HG03457 (cell line): Measurements from ENCODE around the gene ZNF740.

Source experiments
- ATAC-seq: cut with Tn5 transposase; IDR thresholded peaks from one replicate; pipeline ENCODE4 v1.9.1; 2021; ENCODE audit warnings: moderate number of reproducible peaks; ENCODE audit not compliant: unreplicated experiment

ZNF740 gene

DNA sequence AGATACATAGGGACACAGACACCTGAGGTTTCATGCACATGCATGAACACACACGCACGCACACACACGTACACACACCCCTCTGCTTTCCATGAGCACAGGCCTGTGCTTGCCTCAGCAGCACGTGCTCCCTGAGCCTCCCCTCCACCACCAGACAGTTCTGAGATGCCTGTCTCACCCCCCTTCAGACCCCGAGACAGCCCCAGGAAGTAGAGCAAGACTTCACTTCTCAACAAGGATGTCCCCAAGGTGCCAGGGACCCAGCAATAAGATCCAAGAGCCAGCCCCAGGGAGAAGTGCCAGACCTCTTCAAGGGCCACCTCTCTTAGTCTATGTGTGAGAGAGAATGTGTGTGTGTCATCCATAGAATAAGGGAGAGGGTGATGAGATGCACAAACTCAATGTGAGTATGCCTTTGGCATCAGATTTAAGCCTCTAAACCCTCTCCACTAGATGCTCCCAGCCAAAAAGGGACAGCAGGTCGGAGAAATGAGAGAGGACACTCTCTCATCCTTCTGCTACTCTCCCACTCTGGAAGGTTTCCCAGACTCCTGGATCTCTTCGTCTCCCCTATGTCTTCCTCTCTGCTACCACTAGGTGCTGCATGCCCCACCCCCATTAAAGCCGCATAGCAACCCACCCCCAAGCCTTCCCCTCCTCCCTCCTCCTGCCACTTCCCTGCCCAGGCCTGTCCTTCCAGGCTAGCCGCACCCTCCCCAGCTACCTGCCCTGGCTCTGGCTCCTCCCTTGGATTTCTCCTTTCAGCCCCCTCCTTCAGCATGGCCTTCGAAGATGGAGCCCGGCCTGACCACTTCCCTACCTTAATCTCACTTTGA, 43.8 kb downstream of the ZNF740 start:
- no peak for ATAC-seq

DNA sequence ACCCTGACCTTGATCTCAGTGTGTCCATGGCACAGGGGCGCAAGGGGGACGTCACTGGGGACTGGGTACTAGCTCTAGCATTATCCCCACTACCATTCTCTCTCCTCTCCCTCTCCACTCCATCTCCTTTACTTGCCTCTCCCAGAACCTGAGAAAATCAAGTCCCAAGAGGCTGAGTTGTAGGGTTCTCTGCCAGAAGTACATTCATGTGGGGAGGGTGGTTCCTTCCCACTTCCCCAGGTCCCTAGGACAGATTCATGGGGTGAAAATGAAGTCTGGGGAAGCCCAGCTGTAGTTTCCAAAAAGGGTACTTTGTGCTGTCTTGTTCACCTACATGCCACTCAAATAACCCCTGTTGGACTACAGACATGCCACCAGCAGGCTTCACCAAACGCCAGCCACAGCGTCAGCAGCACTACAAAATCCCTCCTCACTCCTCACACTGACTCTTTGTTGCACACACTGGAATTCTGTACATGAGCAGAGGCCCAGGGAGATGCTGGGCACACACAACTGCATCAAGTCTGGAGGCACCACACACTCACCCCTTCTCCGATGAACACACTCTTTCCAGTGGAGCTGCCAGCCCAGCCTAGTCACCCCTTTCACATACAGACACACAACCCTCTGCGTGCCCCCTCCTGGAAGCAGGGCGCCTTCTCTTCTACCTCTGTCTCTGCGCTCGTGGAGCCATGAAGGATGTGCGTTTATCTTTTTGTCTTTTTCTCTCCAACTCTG, 44.5 kb downstream of the ZNF740 start:
- no peak for ATAC-seq

DNA sequence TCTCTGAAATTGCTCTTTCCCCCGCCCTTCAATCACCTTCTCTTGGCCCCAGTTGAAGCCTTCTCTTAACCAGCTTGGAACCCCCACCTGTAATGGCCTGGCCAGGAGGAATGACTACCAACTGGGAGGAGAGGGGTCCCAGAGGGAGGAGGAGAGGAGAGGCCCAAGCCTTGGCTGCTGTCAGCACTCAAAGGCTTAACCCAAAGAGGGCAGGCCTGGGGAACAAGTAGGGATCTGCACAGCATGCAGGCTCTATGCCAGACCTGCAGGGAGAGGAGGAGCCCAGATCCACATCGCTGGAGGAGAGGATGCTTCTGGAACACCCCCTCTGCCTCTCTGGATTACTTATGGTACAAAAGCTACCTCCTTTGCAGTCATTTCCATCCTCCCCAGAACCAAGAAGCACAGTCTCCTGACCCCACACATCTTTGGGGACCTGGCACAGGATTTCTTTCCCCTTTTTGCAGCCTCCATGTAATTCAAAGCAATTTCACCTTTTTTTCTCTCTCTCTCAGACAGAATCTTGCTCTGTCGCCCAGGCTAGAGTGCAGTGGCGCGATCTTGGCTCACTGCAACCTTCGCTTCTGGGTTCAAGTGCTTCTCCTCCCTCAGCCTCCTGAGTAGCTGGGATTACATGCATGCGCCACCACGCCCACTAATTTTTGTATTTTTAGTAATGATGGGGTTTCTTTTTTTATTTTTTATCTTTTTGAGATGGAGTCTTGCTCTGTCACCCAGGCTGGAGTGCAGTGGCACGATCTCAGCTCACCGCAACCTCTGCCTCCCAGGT, 45.3 kb downstream of the ZNF740 start:
- ATAC-seq = no peak

DNA sequence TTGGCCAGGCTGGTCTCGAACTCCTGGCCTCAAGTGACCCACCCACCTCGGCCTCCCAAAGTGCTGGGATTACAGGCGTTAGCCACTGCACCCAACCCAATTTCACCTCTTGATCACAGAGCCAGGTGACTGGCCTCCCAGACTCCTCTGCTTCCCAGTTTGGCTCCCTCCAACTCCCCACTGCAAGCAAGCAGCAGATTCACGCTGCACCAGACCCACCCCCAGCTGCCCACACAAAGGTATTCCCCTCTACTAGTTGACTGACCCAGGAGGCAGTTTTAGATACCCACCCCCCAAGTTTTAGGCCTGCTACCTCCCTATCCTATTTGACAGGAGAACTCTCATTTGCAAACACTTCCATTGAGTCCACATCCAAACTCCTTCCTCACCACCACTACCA, 46.3 kb downstream of the ZNF740 start:
- ATAC-seq = no peak

DNA sequence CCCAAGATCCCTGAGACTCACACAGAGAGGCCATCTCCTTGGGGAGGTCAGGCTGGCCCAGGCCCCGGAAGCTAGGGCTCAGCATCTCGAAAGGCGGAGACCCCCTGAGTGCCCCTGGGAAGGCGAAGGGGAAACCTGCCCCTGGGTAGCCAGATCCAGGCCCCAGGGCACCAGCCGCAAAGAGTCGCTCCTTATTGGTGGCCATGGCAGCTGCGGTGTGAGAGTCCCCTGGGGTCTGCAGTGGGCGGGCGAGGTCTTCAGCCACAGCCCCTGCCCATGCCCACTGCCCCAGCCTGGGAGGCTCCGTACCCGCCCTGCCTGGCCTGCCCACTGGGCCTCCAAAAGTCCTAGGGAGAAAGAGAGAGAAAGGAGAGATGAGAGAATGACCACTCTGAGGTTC, 46.8 kb downstream of the ZNF740 start:
- ATAC-seq = no peak

DNA sequence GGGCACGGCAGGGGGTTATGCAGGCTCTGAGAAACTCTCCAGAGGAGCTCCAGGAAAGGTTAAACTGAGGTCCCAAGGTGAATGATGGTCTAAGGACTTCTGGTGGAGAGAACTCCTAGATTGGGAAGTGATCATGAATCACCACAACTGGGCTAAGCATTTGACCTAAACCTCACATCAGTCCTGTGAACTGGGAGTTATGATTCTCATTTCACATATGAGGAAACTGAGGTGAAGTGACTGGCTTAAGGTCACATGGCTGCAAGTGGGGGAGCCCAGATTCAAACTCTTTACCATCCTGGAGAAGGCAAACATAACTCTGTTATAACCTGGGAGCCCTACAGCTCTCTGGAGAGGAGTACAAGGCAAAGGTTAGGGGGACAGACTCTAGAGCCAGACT, 47.3 kb downstream of the ZNF740 start:
- no peak for ATAC-seq

DNA sequence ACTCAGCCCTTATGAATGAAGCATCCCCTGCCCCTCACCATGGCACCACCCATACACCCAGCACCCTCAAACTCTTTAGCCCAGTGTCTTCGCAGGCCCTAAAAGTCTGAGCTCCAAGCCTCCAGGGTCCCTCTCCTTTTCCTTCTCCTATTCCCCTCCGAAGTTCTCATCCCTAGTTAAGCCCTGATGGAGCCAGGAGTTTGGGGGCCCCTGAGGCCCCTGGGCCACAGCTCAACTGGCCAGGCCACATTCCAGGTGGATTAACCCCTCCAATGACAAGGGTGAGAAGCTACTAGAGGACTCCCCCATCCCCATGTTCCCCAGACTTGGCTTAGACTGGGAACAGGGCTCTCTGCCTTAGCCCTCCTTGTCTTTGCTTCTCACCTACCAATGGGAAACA, 48.9 kb downstream of the ZNF740 start:
- ATAC-seq = no peak

DNA sequence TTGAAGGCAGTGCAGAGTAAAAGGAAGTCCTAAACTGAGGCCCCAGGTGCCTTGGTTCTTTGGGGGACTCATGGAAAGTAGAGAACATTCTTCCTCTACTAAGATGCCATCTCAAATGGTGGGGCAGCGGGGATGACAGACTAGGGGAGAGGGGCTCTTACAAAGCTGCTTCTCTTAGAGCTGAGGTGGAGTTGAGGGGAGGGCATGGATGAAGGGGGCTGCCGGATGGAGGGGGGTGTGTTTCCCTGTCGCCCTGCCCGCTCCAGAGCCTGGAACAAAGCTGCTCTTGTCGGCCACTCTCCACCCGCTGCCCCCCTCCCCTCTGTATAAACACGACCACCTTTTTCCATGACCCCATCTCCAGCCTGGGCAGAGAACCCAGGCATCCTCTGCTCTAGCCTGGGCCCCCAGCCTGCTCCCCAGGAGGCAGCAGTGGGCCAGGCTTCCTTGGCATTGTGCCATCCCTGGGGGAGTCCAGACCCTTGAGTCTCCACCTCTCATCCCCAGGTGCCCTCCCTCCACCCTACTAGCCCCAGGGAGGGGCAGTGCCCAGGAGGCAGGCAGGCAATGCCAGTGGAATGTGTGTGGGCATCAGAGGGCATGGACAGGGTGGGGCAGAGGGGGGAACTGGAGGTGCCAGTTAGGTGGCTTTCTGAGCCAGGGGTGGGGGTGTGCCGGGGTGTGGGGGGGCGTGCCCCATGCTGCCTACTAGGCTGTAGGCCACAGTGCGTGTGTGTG, 49.8 kb downstream of the ZNF740 start:
- no peak for ATAC-seq

DNA sequence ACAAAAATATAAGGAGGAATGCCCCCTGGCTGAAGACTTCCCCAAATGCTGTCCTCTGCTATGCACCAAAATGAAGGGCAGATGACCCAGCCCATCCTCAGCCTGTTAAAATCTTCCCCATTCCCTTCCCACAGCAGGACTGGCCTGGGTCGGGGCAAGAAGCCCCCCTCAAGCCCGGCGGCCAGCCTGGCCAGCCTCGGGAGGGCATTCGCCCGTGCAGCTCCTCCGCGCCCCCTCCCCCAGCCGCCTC, 51.1 kb downstream of the ZNF740 start:
- ATAC-seq = no peak

DNA sequence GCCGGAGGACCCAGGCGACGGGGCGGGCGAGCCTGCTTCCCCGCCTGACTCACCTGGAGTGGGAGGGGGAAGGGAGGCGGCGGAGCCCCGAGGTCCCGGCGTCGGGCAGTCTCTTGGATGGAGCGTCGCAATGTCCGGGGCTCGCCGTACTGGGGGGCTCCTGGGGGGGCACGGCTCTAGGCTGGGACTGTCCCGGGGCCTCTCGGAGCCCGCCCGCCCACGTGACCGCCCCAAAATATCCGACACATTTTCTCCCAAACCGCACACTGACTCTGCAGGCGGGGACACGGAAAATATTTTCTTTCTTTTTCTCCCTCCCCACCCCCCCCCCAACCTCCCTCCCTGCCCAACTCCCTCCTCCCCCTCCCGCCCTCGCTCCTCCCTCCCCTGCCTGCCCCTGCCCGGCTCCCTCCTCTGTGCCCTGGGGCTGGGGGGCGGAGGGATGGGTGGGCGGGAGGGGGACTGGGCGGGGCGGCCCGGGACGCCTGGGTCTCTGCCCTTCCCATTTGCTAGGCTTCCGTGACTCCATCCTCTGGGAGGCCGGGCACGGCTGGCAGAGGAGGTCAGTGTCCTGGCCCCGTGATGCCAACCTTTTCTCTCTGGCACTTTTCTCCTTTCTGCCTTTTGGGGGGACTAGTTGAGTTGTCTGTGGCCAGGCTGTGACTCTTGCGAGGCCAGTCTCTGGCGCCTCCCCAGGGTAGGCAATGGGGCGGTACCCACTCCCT, 51.6 kb downstream of the ZNF740 start, which contains the start of gene RARG:
TSS of gene RARG (minus strand) at position 289 of the 725 bp plus-strand sequence. CDS start 4,664 bp downstream, outside the sequence.
- no peak for ATAC-seq

DNA sequence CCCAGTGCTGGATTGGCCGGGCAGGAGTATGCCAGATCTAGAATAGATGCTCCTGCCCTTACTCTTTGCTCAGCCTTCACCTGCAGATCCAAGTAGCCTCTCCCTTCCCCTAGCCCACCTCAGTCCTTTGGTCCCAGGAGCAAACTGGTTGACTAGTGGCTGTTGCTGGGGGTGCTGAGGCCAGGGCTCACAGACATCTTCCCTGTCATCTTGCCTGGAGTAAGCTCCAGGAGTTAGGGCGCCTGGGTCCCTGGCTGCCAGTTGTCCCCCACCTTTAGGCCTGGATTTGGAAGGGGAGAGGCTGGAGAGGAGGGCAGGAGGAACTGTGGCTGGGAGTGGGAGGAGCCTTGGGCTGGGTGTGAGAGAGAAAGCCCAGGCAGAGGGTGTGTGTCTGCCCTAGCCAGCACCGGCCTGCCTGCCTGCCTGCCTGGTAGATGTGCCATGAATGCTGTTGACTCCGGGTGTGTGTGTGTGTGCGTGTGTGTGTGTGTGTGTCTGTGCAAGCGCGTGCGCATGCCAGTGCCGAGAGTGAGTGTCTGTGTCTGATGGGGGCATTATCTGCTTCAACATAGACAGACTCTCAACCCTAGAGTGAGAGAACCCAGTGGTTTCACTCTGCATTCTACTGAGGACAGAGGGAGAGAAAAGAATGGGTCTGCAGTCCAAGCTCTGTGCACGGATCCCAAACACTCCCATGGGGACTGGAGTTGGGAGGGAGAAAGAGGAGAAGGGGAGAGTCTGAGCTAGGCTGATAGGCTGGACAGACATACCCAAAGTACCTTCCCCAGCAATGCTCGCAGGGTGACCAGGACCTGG, 52.3 kb downstream of the ZNF740 start:
- ATAC-seq = no peak

DNA sequence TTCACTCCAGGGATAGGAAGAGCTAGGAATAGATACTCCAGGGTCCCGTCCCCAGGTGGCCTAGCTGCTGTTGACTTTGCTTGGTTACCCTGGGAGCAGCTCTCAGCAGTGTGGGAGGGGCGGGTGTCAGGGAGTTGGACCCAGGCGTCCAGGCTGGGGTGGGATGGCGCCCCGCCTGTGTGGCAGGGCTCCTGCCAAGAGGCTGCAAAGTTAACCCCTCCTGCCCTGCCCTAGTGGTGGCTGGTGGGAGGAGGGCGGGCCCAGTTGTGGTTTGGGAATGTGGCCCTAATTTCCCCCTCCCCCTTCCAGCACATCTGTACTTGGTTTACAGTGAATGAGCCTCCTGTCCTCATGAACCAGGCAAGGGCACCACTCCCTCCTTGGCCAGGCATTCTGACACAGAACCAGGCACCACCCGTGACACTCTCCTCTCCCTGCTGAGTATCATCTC, 53.2 kb downstream of the ZNF740 start:
- no peak for ATAC-seq

DNA sequence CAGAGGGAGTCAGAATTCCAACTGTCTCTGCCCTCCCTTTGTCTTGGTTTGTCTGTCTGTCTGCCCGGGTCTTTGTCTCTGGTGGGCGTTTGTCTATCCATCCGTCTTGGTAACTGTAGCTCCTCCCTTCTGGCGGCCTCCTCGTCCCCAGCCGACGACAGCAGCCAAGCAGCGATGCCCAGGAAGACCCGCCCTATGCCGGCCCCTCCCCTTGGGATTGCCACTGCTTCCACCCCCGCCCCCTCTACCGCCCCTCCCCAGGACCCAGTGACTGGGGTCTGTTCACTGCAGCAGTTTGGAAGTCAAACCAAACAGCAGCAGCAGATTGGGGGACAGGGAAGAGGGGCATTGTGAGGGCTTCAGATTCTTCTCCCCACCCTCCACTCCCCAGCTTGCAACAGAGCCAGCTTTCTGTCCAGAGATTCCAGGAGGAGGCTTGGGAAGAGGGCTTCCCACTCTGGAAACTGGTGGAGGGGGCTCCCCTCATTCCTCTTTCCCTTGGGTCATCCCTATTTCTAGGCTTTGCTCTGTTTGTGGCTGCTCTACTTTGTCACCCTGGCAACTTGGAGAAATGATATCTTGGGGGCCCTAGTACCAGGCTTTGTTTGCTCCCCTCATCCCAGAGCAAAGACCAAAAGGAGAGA, 53.9 kb downstream of the ZNF740 start:
- no peak for ATAC-seq

DNA sequence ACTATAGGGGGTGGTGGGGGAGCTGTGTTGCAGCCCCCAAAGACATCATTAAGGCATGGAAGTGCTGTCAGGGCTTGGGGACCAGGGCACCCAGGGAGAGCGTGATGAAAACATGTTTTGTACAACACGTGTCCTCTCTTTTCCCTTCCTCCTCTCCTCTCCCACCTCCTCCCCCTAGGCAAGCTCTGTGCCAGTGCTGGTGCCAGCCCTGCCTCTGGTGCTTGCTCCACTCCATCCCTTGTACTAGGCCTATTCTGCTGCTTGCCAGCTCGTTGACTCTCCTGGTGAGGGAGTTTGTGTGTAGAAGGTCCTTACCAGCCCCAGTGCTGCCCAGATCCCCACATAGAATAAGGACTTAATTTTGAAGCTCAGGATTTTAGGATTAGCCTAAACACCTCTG, 54.6 kb downstream of the ZNF740 start:
- ATAC-seq = no peak

DNA sequence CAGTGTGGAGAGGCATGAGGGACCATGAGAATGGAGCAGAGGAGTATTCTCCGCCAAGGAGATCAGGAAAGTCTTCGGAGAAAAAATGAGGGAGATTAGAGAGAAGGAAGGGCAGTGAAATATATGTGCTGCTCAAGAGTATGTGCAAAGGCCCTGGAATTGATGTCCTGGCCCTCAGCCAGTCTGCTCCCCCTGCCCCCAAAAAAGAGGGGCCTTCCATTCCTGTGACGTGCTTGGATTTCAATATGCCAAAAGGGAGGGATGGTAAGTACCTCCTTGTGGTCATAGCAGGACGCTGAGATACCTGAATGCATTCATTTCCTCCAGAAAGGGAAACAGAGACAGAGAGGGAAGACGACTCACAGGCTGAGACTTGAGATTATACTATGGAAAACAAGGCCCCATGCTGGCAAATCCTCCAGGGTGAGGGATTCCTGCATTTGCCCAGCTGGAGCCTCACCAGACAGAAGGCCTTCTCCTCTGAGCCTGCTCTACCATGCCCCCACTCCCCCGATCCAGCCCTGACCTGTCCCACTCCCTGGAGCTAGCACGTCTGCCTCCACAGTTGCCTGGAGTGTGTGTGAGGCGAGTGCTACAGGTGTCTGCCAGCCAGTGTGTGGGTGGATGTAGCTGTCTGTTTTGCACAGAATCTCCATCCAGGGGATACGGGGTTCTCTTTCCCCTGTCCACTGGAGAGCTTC, 55.4 kb downstream of the ZNF740 start:
- ATAC-seq = no peak

DNA sequence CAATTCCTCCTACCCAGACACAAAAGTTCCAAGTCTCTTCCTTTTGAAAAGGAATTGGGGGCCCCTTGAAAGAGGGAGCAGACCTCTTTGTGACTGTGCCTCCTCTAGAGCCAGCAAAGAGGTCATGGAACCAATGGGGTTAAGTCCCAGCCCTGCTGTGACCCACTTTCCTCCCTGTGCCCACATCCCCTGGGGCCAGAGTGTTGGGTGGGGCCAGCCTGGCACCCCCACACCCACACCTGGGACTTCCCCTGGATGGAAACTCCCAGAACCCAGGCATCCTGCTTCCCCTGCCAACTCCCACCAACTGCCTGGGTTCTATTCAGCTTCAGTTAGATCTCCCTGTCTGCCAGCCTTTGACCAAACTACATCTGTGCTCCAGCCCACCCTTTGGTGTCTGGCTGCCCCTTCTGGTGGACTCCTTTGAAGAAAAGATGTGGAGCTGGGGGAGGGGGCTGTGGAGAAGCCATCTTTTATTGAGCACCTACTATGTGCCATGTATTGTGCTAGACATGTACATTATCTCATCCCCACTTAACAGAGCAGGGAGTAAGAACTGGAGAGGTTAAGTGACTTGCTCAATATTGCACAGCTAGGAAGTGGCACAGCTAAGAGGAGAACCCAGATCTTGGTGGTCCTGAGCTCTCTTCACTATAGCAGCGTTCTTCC, 56.1 kb downstream of the ZNF740 start:
- no peak for ATAC-seq

DNA sequence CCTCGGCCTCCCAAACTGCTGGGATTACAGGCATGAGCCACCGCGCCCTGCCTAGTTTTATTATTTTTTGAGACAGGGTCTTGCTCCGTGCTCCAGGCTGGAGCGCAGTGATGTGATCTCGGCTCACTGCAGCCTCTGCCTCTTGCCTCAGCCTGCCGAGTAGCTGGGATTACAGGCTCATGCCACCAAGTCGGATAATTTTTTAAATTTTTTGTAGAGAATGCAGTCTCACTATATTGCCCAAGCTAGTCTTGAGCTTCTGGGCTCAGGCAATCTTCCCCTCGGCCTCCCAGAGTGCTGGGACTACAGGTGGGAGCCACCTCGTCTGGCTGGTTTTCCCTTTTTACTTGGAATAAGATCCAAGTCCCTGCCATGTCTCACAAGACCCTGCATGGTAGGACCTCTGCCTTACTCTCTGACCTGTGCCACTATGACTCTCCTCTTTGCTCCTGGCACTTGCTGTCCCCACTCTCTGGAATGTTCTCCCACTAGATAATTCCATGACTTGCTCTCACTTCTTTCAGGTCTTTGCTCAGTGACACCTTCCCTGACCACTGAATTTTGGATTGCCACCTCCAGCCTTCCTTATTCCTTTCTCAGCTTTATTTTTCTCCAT, 59.2 kb downstream of the ZNF740 start:
- ATAC-seq = no peak
